GM18870 (cell line): ENCODE measurements around the gene LTO1.
"Not testable (repeated sequence)": the region's sequence is repeated elsewhere in the genome, so short reads cannot be mapped to it uniquely, and the experiment has no call there.

Experiments
- ATAC-seq: cut with Tn5 transposase; IDR thresholded peaks from one replicate; pipeline ENCODE4 v1.9.1; 2021; ENCODE audit warnings: moderate library complexity; ENCODE audit not compliant: unreplicated experiment

Gene LTO1

DNA sequence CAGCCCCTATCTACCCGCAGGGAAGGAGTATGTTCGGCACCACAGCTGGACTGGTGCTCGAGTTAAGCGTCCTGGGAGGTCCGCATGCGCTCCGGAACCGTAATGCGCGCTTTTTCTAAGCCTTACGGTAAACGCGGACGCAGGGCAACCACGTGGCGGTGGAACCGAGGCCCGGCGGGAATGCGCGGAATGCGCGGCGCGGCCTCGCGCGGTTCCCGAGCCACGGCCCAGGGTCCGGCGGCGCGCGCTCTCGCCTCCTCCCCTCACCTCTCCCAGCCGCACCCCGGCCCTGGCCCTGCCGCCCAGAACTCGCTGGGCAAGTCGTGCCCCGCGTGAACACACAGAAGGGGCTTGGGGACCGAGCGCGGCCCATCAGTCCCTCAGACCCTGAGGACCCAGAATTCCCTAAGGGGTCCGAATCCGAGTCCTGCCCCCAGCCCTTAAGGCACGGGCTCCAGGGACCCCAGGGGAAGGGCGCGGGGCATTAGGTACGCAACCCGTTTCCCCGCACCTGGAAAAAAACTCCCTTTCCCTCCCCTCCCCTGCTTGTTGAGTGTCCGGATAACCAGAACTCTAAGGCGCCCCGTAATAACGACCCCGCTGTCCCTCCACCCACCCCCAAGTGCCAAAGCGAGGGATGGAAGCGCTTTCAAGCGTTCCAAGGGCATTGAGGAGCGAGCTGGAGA, 38.5 kb downstream of the LTO1 start:
- ATAC-seq: no peak

DNA sequence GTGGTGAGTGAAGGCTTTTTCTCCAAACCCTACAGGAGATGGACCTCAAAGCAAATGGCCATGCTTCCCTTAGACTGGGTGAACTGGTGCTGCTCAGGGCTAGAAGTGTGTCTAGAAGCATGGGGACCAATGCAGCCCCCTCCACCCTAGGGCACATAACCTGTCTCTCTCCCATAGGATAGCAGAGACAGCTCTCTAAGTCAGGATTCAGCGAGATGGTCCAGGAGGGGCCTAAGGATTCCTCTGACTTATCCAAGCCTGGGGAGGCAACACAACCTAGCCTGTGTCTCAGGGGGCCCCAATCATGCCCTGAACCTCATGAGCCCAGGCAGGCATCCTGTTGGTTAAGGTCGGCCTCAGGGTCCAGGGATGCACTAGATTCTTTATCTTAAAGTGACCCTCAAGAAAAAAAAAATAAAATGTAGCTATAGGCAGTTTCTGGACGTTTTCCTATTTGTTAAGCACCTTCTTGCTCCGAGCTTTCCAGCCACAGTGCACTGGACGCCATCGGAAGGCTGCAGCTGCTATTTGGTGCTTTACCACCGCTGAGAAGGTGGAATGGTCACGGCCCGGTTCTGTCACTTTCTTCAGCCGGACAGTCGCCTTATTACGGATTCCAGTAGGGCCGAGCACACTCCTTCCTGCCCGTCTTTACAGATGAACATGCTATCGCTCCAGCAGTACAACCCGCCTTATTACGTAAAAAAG, 39.2 kb downstream of the LTO1 start:
- no peak for ATAC-seq

DNA sequence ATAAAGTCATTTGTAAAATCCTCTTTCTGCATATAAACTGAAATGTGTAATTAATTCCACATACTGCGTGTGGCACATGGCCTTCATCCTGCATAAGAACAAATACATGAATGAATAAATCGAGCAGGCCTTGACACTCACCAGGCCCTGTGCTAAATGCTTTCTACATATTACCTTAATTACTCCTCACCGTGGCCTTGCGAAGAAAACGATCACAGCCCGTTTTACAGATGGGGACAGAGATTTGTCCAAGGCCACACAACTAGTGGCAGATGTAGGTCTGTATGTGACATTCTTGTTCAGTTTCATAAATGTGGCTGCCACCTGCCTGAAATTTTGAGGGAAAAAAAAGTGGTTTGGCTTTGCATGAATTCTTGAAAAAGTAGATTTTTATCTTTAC, 40.0 kb downstream of the LTO1 start:
- ATAC-seq: no peak

- no peak for ATAC-seq
Observed at GRCh38 chr11:69634590-69634989, 40.6 kb downstream of the LTO1 start.

- ATAC-seq: no peak
Observed at GRCh38 chr11:69634069-69634468, 41.1 kb downstream of the LTO1 start.

DNA sequence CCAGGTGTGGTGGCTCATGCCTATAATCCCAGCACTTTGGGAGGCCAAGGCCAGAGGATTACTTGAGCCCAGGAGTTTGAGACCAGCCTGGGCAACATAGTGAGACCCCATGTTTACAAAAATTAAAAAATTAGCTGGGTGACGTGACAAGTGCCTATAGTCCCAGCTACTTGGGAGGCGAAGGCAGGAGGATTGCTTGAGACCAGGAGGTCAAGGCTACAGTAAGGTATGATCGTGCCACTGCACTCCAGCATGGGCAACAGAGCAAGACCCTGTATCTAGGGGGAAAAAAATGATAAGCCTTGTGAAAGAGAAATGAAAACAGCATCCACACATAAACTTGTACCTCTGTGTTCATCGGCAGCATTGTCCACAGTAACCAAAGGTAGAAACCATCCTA, 42.3 kb downstream of the LTO1 start:
- ATAC-seq: no peak

GRCh38 chr11:69630424-69630823, 44.7 kb downstream of the LTO1 start:
- ATAC-seq: no peak

DNA sequence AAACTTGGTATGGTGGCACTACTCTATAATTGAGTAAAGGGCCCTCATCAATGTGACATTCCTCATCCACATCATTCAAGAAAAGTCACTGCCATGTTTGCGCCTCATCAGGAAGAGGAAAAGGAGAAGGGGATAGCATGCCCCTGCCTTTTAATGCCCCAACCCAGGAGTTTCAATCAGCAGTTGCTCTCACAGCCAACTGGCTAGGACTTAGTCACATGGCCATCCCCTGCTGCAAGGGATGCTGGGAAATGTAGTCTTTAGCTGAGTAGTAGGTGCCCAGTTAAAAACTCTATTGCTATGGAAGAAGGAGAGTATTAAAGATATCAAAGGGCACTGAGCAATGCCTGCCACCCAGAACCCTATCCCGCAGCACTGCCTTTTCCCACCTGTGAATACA, 45.1 kb downstream of the LTO1 start:
- no peak for ATAC-seq

- ATAC-seq: no peak
Observed at GRCh38 chr11:69627551-69627950, 47.6 kb downstream of the LTO1 start.

DNA sequence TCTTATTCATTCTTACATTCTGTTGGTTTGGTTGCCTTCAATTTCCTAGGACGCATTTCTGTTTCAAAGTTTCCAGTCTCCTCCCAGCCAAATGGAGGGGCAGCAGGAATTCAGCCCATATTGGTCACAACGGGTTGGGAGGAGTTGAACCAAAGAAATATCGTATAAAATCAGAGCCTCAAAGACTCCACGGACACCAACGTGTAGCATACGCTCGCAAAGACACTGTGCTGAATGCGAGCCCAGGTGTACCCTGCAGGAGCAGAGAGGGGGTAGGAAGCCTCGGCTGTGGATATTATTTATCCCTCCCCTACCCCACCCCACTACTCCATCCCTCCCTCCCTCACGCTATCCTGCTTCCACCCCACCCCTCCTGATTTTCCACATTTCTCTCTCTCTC, 49.7 kb downstream of the LTO1 start:
- ATAC-seq: no peak

DNA sequence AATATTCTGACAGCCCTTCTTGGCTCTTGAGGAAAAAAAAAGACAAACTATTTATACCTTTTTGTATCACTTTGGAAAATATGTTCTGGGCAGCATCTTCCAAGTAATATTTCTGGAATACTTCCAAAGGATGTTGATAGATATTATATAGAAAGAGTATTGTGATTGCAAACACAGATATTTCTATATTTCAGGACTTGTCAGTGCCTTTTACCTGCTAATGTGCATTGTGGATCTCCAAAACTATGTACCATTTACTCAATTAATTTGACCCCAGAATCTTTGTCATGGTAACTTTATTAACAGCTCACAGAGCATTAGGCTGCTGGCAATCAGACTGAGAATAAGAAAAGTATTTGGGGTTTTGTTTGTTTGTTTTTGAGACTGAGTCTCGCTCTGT, 50.9 kb downstream of the LTO1 start:
- no peak for ATAC-seq

DNA sequence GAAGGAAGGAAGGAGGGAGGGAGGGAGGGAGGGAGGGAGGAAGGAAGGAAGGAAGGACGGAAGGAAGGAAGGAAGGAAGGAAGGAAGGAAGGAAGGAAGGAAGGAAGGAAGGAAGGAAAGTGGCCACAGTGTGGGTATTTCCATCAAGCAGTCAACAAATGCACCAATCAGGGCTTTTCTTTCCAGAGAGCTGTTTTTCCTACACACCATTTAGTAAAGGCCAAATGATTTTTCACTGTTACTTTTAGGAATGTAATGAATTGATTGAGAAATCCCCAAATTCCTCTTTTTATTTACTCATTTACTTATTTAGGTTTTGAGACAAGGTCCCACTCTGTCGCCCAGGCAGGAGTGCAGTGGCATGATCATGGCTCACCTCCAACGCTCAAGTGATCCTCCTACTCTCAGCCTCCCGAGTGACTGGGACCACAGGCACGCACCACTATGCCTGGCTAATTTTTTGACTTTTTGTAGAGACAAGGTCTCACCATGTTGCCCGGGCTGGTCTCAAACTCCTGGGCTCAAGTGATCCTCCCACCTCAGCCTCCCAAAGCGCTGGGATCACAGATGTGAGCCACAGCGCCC, 53.0 kb downstream of the LTO1 start:
- ATAC-seq: not testable (repeated sequence)

DNA sequence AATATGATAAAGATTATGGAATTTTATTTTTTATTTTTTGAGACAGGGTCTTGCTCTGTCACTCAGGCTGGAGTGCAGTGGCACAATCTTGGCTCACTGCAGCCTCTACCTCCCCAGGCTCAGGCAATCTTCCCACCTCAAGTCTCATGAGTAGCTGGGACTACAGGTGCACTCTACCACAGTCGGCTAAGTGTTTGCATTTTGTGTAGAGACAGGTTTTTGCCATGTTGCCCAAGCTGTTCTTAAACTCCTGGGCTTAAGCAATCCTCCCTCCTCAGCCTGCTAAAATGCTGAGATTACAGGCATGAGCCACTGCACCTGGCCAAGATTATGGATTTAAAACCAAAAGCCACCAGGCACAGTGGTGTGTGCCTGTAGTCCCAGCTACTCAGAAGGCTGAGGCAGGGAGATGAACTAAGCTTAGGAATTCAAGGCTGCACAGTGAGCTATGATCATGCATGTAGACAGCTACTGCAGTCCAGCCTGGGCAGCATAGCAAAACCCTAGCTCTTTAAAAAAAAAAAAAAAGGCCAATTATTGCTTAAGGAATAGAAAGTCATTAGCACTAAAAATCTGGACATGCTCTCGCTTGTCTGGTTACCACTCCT, 54.4 kb downstream of the LTO1 start:
- ATAC-seq: no peak

DNA sequence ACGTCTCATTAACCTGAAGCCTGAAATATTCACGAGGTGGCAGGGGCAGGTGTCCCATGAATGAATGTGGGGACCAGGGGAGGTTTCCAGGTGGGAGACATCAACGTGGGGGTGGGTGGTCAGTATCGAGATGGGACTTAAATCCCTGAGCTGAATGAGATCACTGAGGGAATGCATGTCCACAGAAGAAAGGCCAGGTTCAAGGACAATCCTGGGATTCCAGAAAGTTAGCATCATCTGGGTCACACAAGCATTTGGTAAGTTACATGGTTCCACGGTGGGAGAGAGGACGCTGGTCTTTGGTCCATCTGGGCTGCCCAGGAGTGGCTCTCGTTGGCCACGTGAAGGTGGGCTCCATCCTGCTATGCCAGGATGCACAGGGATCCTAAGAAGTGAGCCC, 56.9 kb downstream of the LTO1 start:
- ATAC-seq: no peak

DNA sequence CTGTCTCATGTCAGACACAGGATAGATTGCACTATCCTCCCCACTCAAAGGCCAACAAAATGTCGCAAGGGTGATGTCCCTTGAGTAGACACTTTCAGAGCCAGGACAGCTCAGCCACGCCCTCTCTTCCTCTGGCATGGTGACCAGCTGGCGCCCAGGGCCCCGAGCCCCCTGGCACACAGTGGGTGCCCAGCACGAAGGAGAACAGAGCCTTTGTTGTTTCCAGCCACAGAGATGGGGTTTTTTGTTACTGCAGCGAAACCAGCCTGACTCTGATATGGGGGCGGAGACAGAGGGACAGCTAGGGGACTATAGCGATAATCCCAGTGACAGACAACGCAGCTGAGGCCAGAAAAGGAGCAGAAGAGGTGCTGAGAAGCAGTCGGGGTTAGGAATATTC, 57.5 kb downstream of the LTO1 start:
- ATAC-seq: no peak

GRCh38 chr11:69617220-69617619, 57.9 kb downstream of the LTO1 start:
- no peak for ATAC-seq
